ENCODE measurements around the gene KLRG1.

The KLRG1 gene

DNA sequence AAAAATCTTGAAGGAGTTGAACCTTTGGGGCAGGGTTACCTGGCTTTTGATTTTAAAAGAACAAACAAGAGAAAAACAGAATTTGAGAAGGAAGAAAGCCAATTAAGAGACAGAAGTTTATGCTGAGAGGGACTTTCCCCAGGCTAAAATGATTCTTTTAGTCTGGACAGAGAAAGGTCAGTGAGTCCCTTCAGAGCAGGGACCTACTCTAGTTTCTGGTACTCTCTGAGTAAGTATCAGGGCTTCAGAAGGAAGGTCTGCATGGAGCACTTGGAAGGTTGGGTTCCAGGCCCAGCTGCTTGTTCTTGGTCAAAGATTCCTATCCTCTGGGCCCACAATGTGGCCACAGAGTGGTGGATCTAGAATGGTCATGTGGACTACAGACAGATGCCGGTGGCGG is 59.6 kb downstream of the KLRG1 start:
- no peak overlapping the region for H3K27ac ChIP-seq (ENCODE audit: low read length)
- no peaks in the 10 kb centered on the region for H3K36me3 ChIP-seq (ENCODE audit: control insufficient read depth, low read depth, low read length)
- no peak overlapping the region for H3K4me3 ChIP-seq (ENCODE audit: low read length)
- no peaks in the 10 kb centered on the region for H3K9me3 ChIP-seq (ENCODE audit: control insufficient read depth, low read depth, low read length)
- no peak overlapping the region for H3K9ac ChIP-seq (ENCODE audit: low read length)
- H3K27me3 ChIP-seq (ENCODE audit: control insufficient read depth, insufficient read depth, low read length): no peaks in the 10 kb centered on the region
- H3K4me1 ChIP-seq (ENCODE audit: control insufficient read depth, low read depth, low read length): no peaks in the 10 kb centered on the region

GRCh38 chr12:9049520-9050133 is 60.3 kb downstream of the KLRG1 start:
- Histone ChIP-seq H3K4me3 (ENCODE audit: low read length) (no peak overlapping the region), H3K9me3 (ENCODE audit: control insufficient read depth, low read depth, low read length) (no peaks in the 10 kb centered on the region), H3K36me3 (ENCODE audit: control insufficient read depth, low read depth, low read length) (no peaks in the 10 kb centered on the region), H3K27me3 (ENCODE audit: control insufficient read depth, insufficient read depth, low read length) (no peaks in the 10 kb centered on the region), H3K27ac (ENCODE audit: low read length) (no peak overlapping the region), H3K9ac (ENCODE audit: low read length) (no peak overlapping the region), H3K4me1 (ENCODE audit: control insufficient read depth, low read depth, low read length) (no peaks in the 10 kb centered on the region)

GRCh38 chr12:9050521-9051157 is 61.3 kb downstream of the KLRG1 start:
- H3K36me3 ChIP-seq (ENCODE audit: control insufficient read depth, low read depth, low read length): no peaks in the 10 kb centered on the region
- no peaks in the 10 kb centered on the region for H3K9me3 ChIP-seq (ENCODE audit: control insufficient read depth, low read depth, low read length)
- H3K9ac ChIP-seq (ENCODE audit: low read length): no peak overlapping the region
- no peaks in the 10 kb centered on the region for H3K4me1 ChIP-seq (ENCODE audit: control insufficient read depth, low read depth, low read length)
- H3K27me3 ChIP-seq (ENCODE audit: control insufficient read depth, insufficient read depth, low read length): no peaks in the 10 kb centered on the region
- no peak overlapping the region for H3K4me3 ChIP-seq (ENCODE audit: low read length)
- H3K27ac ChIP-seq (ENCODE audit: low read length): no peak overlapping the region

DNA sequence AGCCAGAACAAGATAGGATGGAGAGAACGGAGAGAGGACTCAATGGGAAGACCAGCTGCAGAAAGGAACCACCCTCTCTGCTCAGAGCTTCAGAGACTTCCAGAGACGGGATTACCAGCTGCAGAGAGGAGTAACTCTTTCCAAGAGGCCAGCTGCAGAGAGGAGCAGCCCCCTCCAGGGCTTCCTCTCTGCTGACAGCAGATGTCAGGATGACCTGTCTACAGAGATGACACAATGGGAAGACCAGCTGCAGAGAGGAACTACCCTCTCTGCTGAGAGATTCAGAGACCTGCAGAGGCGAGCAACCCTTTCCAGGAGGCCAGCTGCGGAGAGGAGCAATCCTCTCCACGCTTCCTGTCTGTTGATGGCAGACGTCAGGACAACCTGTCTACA is 61.8 kb downstream of the KLRG1 start:
- H3K4me1 ChIP-seq (ENCODE audit: control insufficient read depth, low read depth, low read length): no peaks in the 10 kb centered on the region
- H3K36me3 ChIP-seq (ENCODE audit: control insufficient read depth, low read depth, low read length): no peaks in the 10 kb centered on the region
- no peaks in the 10 kb centered on the region for H3K9me3 ChIP-seq (ENCODE audit: control insufficient read depth, low read depth, low read length)
- no peak overlapping the region for H3K9ac ChIP-seq (ENCODE audit: low read length)
- H3K4me3 ChIP-seq (ENCODE audit: low read length): no peak overlapping the region
- no peaks in the 10 kb centered on the region for H3K27me3 ChIP-seq (ENCODE audit: control insufficient read depth, insufficient read depth, low read length)
- no peak overlapping the region for H3K27ac ChIP-seq (ENCODE audit: low read length)

DNA sequence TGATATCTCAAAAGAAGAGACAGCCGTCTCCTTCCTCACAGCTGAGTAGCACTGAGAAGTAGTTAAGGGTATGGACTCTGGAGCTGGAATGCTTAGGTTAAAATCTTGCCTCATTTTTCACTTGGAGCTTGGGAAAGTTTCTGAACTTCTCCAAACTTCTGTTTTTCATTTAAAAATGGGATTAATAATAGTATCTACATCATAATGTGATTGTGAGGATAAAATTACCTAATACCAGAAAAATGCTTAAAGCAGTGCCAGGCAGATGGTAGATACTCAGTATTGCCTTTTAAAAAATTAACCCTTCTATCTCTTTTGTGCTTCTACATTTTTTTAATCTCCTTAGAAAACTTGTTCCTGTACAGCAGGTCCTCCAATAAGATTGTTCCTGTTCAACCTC is 63.3 kb downstream of the KLRG1 start:
- Histone ChIP-seq H3K9ac (ENCODE audit: low read length) (no peak overlapping the region), H3K27me3 (ENCODE audit: control insufficient read depth, insufficient read depth, low read length) (no peaks in the 10 kb centered on the region), H3K4me3 (ENCODE audit: low read length) (no peak overlapping the region), H3K4me1 (ENCODE audit: control insufficient read depth, low read depth, low read length) (no peaks in the 10 kb centered on the region), H3K36me3 (ENCODE audit: control insufficient read depth, low read depth, low read length) (no peaks in the 10 kb centered on the region), H3K27ac (ENCODE audit: low read length) (no peak overlapping the region), H3K9me3 (ENCODE audit: control insufficient read depth, low read depth, low read length) (no peaks in the 10 kb centered on the region)

Measured in iPS-18a (cell line).